ENCODE measurements around the gene CLMN.

Gene CLMN

DNA sequence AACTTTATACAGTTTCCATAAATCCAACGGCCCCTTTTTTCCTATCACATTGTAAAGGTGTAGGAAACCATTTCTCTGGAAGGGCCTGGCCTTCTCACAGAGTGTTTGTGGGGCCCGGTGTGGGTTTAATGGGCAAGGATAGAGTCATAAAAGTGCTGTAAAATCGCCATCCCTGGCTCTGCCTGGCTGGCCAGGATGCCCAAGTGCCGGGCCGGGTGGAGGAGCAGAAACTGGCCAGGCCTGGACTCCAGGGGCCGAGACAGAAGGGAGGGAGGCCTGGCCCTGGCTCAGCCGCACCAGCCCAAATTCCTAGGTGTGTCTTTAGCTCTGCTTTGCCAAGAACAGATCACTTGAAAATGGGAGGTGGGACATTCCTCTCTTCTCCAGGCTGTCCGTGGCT, 85.3 kb downstream of the CLMN start:
- TF ChIP-seq, protein P1, sequence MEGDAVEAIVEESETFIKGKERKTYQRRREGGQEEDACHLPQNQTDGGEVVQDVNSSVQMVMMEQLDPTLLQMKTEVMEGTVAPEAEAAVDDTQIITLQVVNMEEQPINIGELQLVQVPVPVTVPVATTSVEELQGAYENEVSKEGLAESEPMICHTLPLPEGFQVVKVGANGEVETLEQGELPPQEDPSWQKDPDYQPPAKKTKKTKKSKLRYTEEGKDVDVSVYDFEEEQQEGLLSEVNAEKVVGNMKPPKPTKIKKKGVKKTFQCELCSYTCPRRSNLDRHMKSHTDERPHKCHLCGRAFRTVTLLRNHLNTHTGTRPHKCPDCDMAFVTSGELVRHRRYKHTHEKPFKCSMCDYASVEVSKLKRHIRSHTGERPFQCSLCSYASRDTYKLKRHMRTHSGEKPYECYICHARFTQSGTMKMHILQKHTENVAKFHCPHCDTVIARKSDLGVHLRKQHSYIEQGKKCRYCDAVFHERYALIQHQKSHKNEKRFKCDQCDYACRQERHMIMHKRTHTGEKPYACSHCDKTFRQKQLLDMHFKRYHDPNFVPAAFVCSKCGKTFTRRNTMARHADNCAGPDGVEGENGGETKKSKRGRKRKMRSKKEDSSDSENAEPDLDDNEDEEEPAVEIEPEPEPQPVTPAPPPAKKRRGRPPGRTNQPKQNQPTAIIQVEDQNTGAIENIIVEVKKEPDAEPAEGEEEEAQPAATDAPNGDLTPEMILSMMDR (IDR thresholded peaks at IDR 0.05), result no peak
- DNase-seq (ENCODE audit: low spot score), result no peak
- Histone ChIP-seq H3K27ac (peak overlapping the region in 1 of 2 donors; percentile 16), H3K4me3 (no peak overlapping the region)

DNA sequence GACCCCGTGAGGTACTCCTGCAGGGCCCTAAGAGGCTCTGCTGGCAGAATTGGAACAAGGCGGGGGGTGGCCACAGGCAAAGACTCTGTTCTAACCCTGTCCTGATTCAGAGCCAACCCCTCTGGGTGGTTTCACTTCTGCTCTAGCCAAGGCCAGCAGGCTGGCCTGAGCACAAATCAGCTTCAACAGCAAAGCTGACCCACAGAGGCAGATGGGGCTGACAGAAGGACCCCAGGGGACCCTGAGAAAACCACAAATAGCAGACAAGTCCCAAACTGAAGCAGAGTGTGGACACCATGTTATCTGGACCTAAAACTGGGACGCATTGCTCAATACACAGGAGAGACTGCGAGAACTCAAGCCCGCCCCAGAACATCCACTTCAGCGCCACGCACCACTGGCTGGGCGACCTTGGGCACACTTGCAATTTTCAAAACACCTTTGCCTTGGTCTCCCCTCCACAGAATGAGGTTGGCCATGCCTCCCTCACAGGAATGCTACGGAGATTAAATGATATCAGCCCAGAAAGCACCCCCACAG, 85.9 kb downstream of the CLMN start:
- Histone ChIP-seq H3K27ac (no peak overlapping the region), H3K4me3 (no peak overlapping the region)
- no peak for DNase-seq (ENCODE audit: low spot score)
- TF ChIP-seq, protein P1 (IDR thresholded peaks at IDR 0.05), result no peak

DNA sequence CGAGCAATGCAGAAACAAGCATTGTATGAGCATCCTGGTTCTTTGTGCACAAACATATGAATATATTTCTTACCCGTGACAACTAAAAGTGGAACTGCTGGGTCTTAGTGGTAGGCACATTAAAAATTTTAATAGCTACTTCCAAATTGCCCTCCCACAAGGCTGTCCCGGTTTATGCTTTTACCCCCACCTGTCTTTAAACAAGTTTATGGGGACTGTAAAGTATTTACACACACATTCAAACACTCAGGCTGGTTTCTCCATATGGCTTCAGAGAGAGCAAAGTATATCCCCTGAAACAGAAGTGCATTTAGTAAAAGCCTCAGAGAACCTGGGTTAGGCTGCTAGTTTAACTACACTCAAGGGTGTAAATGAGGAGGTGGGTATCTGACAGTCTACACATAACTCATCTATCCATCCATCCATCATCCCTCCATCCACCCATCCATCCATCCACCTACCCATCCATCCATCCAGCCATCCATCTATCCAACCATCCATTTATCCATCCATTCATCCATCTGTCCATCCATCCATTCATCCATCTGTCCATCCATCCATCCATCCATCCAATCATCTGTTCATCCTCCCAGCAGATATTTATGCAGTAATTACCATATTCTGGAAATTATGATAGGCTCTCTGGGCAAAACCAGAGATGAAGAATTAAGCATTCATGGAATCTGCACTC, 86.7 kb downstream of the CLMN start:
- TF ChIP-seq, protein P1 (IDR thresholded peaks at IDR 0.05), result no peak
- no peak overlapping the region for H3K27ac ChIP-seq
- no peak overlapping the region for H3K4me3 ChIP-seq
- DNase-seq (ENCODE audit: low spot score), result no peak

DNA sequence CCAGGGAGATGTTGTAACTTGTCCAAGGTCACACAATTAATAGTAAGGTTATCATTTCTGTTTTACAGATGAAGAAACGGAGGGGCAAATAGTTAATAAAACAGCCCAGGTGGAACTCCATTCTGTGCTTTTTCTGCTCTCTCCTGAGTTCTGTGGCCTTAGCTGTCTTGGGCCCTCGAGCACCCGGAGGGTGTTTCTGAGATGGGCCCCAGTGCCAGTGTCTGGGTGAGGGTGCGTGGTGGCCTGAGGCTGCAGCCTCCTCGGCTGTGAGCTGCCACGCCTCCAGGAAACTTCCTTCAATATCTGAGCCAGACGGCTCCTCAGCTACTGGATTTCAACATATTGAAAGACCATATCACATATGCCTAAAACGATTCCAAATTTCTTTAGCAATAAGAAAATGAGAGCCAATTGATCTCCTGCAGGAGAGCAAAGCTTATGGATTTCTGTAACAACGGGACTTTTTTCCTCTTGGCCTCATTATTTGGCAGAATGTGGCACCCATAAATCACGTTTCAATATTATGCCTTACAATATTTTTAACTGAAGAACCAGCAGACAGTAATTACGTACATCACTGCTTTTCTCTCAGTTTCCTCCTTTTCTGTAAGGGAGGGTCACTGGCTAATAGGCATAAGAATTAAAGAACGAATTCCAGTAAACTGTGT, 87.6 kb downstream of the CLMN start:
- H3K4me3 ChIP-seq, result no peak overlapping the region
- no peak overlapping the region for H3K27ac ChIP-seq
- no peak for DNase-seq (ENCODE audit: low spot score)
- TF ChIP-seq, protein P1 (IDR thresholded peaks at IDR 0.05), result no peak

DNA sequence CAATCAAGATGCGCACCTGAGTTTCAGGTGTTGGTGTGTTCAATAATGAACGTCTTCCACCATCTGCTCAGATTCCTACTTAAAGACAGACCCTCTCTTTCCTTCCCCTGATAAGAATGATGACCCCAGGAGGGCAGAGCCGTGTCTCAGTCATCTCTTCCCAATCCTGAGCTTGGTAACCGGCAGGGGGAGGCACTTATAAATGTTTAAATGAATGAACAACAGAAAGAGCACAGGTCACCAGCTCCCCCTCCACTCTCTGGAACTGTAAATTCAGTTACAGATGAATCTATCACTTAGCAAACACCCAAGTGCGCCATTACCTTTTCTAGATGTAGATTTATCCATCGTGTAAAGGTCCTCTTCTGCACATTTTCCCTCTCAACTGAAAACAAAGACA, 90.0 kb downstream of the CLMN start:
- TF ChIP-seq, protein P1 (IDR thresholded peaks at IDR 0.05), result no peak
- no peak overlapping the region for H3K4me3 ChIP-seq
- DNase-seq (ENCODE audit: low spot score), result no peak
- no peak overlapping the region for H3K27ac ChIP-seq

DNA sequence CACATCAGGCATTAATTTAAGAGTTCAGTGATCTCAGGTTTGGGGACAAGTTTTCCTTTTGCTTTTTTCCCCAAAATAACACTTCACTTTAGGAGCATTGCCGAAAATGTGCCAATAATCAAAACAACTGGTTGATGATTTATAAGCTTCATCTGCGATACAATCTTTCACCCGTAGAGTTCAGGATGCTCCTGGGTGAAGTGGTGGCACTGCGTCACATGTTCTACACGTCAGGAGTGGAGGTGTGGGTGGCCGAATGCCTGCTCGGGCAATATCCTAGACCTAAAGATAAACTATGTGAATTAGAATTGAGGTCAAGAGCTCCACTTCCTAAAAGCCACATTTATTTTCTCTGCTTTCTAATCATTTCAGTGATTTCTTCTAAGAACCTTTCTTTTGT, 91.5 kb downstream of the CLMN start:
- no peak for DNase-seq (ENCODE audit: low spot score)
- Histone ChIP-seq H3K4me3 (no peak overlapping the region), H3K27ac (peak overlapping the region in 1 of 2 donors; percentile 0)
- TF ChIP-seq, protein P1 (IDR thresholded peaks at IDR 0.05), result no peak
